Breast epithelium (tissue), 4 donors: ENCODE results near the gene RINL. TPM values are rescaled to one million over a fixed set of nuclear protein-coding genes. Genes with fewer than 3 reads are reported as not detected.

Experiments
- DNase-seq, 2 donors: peaks; one replicate each; pipeline ENCODE4 v3.0.0-alpha.2; 2019; ENCODE audit warnings: low spot score in 2 of 2
- H3K27ac ChIP-seq, 2 donors: fragments of 200-600 bp; sonication (generic) in 1 of 2; one replicate each; pipeline ENCODE4 v1.5.1; 2016 to 2019; ENCODE audit warnings: mild to moderate bottlenecking in 1 of 2
- H3K27me3 ChIP-seq, 2 donors: fragments of 200-600 bp; sonication (generic) in 1 of 2; one replicate each; pipeline versions ENCODE4 v1.5.1 to v1.6.0; 2017 to 2019; ENCODE audit warnings: control low read depth in 1 of 2, mild to moderate bottlenecking in 1 of 2
- H3K36me3 ChIP-seq: fragments of 200-600 bp; one replicate; pipeline ENCODE4 v1.5.1; 2019
- H3K4me1 ChIP-seq, 2 donors: fragments of 200-600 bp; sonication (generic); one replicate each; pipeline ENCODE4 v1.5.1; 2016 to 2019; ENCODE audit warnings: control low read depth in 1 of 2
- H3K4me3 ChIP-seq, 3 donors: fragments of 200-600 bp; sonication (generic); 1 replicate in 2 of 3; 2 replicates in 1 of 3; pipeline ENCODE4 v1.5.1; 2016 to 2019; ENCODE audit warnings: mild to moderate bottlenecking in 3 of 3, moderate library complexity in 2 of 3
- H3K9me3 ChIP-seq, 2 donors: fragments of 200-600 bp; sonication (generic) in 1 of 2; one replicate each; pipeline ENCODE4 v1.5.1; 2016 to 2019; ENCODE audit warnings: control low read depth in 1 of 2
- CTCF ChIP-seq, 3 donors: fragments of 450-650 bp; IDR thresholded peaks; one replicate each; pipeline ENCODE4 v1.5.1; 2016 to 2017; ENCODE audit warnings: antibody characterized with exemption in 3 of 3, mild to moderate bottlenecking in 3 of 3, moderate library complexity in 3 of 3
- POLR2A ChIP-seq: fragments of 450-650 bp; IDR thresholded peaks from one replicate; pipeline ENCODE4 v1.6.1; 2016; ENCODE audit warnings: antibody characterized with exemption, mild to moderate bottlenecking, moderate library complexity
- POLR2AphosphoS5 ChIP-seq, 3 donors: sonication (generic); formaldehyde crosslinking; IDR thresholded peaks; one replicate each; pipeline ENCODE4 v1.6.1; 2017; ENCODE audit warnings: antibody characterized with exemption in 3 of 3
- intact Hi-C: fragments of 100-400 bp; cut with DNase I; formaldehyde crosslinking; loops from one replicate; pipeline ENCODE4 v1.15.1; 2023; ENCODE audit warnings: low total_unique reads
- total RNA-seq, 3 donors: library from RNA; depleted of rRNA; stranded (reverse); fragments of >200 nt; gene quantifications; one replicate each; pipeline ENCODE4 v1.1.0, GENCODE V29; 2016

Gene RINL
- total RNA-seq, 3 donors from 2014 or later = 4.5 to 13.0 (median 12.8) TPM

- H3K4me3 ChIP-seq = no peak overlapping the region
- TF ChIP-seq POLR2AphosphoS5 (IDR thresholded peaks at IDR 0.05) (no peak), POLR2A (no peak), CTCF (IDR thresholded peaks at IDR 0.05) (no peak)
- H3K27me3 ChIP-seq = no peaks in the 10 kb centered on the region
- peaks cover 9 to 14% of the 10 kb centered on the region in 2 donors for H3K4me1 ChIP-seq
- peaks cover 18% of the 10 kb centered on the region for H3K36me3 ChIP-seq
- peak overlapping the region; percentile 58 to 91 for H3K27ac ChIP-seq
- DNase-seq = no peak
- no peaks in the 10 kb centered on the region for H3K9me3 ChIP-seq
- intact Hi-C loops = no loop called here
Measured at GRCh38 chr19:38839816-38840582, 38.1 kb downstream of the RINL start.

- no peak for DNase-seq
Measured at GRCh38 chr19:38838986-38839761, 38.9 kb downstream of the RINL start.

GRCh38 chr19:38838208-38838985, 39.7 kb downstream of the RINL start:
- peaks cover 9 to 14% of the 10 kb centered on the region in 2 donors for H3K4me1 ChIP-seq
- no peak for TF ChIP-seq POLR2A
- peak in 2 of 3 donors; percentile 26 to 37 for TF ChIP-seq CTCF (IDR thresholded peaks at IDR 0.05)
- H3K4me3 ChIP-seq = peak overlapping the region in 1 of 3 donors; percentile 23
- peak overlapping the region; percentile 58 to 91 for H3K27ac ChIP-seq
- H3K27me3 ChIP-seq = no peaks in the 10 kb centered on the region
- no peaks in the 10 kb centered on the region for H3K9me3 ChIP-seq
- peaks cover 18% of the 10 kb centered on the region for H3K36me3 ChIP-seq
- intact Hi-C loops = no loop called here
- DNase-seq = peak in 1 of 2 donors; percentile 70

More at GRCh38 chr19:38838986-38839761, 38.9 kb downstream of the RINL start:
- intact Hi-C loops = no loop called here
- Histone ChIP-seq H3K9me3 (no peaks in the 10 kb centered on the region), H3K4me3 (no peak overlapping the region), H3K4me1 (peaks cover 9 to 14% of the 10 kb centered on the region in 2 donors), H3K27me3 (no peaks in the 10 kb centered on the region), H3K36me3 (peaks cover 18% of the 10 kb centered on the region), H3K27ac (peak overlapping the region; percentile 58 to 91)
- TF ChIP-seq CTCF (IDR thresholded peaks at IDR 0.05) (no peak), POLR2AphosphoS5 (IDR thresholded peaks at IDR 0.05) (no peak), POLR2A (no peak)

- H3K4me3 ChIP-seq = peak overlapping the region in 1 of 3 donors; percentile 23
- peaks cover 18% of the 10 kb centered on the region for H3K36me3 ChIP-seq
- H3K27ac ChIP-seq = peak overlapping the region; percentile 58 to 91
- intact Hi-C loops = no loop called here
- DNase-seq = no peak
- no peaks in the 10 kb centered on the region for H3K9me3 ChIP-seq
- TF ChIP-seq POLR2AphosphoS5 (IDR thresholded peaks at IDR 0.05) = peak in 1 of 3 donors; percentile 19
- no peak for TF ChIP-seq POLR2A
- no peaks in the 10 kb centered on the region for H3K27me3 ChIP-seq
- peaks cover 9 to 14% of the 10 kb centered on the region in 2 donors for H3K4me1 ChIP-seq
Measured at GRCh38 chr19:38837656-38838121, 40.4 kb downstream of the RINL start.

- peak in 1 of 2 donors; percentile 40 for DNase-seq
- Histone ChIP-seq H3K9me3 (no peaks in the 10 kb centered on the region), H3K27me3 (no peaks in the 10 kb centered on the region), H3K27ac (peak overlapping the region; percentile 58 to 91), H3K4me3 (peak overlapping the region in 1 of 3 donors; percentile 4), H3K4me1 (peaks cover 13 to 17% of the 10 kb centered on the region in 2 donors), H3K36me3 (peaks cover 18% of the 10 kb centered on the region)
- no peak for TF ChIP-seq POLR2A
- no peak for TF ChIP-seq POLR2AphosphoS5 (IDR thresholded peaks at IDR 0.05)
- no peak for TF ChIP-seq CTCF (IDR thresholded peaks at IDR 0.05)
- intact Hi-C loops = no loop called here
Measured at GRCh38 chr19:38836983-38837626, 41.0 kb downstream of the RINL start.
